AG09309 (cell line): Measurements from ENCODE around the gene MDM1.
A peak's percentile ranks its signal among the peaks of the same experiment; 100 is the strongest.

Experiments used
- DNase-seq: peaks from one replicate; pipeline ENCODE4 v3.0.0-alpha.2; 2010; ENCODE audit warnings: low read depth
- H3K4me3 ChIP-seq: 2 replicates; pipeline ENCODE4 v1.5.1; 2011; ENCODE audit warnings: mild to moderate bottlenecking, low read depth, low read length, moderate library complexity; ENCODE audit not compliant: control insufficient read depth
- TF ChIP-seq, protein P1 (sequence below): IDR thresholded peaks from 2 replicates; pipeline ENCODE4 v1.5.1; 2011; ENCODE audit warnings: mild to moderate bottlenecking, low read depth, low read length, inconsistent platforms; ENCODE audit not compliant: insufficient read depth, control insufficient read depth; ENCODE audit errors: missing control alignments

The MDM1 gene

DNA sequence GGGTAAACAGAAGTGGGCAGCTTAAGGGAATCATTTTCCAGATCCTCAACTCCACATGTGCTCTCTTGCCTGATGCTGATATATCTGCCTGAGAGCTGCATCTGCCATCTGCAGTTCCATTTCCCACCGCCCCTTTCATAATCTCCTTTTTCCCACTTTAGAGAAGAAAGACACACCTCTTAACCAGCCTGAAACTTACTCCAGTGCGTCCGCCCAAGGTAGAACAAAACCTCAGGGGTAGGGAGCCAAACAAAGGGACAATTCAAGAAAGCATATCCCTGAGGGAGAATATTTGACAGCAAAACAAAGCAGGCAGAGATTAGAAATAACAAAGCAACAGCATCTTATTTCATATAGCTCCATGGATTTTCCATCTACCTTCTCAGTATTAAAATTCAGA, 4.3 kb downstream of the MDM1 start:
- H3K4me3 ChIP-seq: no peak overlapping the region
- no peak for DNase-seq
- TF ChIP-seq, protein P1, sequence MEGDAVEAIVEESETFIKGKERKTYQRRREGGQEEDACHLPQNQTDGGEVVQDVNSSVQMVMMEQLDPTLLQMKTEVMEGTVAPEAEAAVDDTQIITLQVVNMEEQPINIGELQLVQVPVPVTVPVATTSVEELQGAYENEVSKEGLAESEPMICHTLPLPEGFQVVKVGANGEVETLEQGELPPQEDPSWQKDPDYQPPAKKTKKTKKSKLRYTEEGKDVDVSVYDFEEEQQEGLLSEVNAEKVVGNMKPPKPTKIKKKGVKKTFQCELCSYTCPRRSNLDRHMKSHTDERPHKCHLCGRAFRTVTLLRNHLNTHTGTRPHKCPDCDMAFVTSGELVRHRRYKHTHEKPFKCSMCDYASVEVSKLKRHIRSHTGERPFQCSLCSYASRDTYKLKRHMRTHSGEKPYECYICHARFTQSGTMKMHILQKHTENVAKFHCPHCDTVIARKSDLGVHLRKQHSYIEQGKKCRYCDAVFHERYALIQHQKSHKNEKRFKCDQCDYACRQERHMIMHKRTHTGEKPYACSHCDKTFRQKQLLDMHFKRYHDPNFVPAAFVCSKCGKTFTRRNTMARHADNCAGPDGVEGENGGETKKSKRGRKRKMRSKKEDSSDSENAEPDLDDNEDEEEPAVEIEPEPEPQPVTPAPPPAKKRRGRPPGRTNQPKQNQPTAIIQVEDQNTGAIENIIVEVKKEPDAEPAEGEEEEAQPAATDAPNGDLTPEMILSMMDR: no peak

DNA sequence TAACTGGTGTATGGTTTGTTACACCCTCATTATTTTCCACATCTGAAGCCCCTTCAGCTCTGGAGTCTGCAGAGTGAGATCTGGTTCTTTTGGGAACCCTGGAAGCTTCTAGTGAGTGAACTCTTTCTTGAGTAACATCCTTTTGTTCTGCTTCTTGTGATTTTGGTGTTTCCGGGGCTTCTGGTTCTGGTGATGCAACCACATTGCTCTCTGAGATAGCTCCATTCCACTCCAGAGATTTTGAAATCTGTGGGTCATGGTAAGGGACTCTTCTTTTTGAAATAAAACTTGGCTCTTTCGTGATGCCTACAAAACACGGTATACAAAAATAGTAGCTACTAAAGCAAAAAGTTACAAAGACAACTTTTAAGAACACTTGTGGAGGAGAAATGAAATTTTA, 5.4 kb downstream of the MDM1 start:
- DNase-seq: no peak
- H3K4me3 ChIP-seq: no peak overlapping the region
- TF ChIP-seq, protein P1: no peak

DNA sequence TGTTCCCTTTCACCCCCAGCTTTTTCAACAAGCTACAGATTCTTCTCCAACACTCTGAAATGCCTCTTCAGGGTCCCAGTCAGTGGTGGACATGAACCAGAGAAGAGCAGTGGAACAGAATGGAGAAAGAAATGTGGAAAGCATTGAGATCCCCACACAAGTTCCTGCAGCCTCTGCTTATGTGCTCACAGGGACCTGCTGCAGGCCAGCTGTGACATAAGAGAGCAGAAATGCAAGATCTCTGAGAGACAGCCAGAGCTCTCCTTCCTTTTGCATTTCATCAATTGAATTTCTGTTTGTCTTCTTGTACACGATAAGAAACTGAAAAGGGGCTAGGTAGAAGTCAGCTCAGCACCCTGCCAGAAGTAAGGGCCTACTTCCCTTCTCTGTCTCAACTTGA, 6.2 kb downstream of the MDM1 start:
- H3K4me3 ChIP-seq: no peak overlapping the region
- TF ChIP-seq, protein P1: no peak
- no peak for DNase-seq

DNA sequence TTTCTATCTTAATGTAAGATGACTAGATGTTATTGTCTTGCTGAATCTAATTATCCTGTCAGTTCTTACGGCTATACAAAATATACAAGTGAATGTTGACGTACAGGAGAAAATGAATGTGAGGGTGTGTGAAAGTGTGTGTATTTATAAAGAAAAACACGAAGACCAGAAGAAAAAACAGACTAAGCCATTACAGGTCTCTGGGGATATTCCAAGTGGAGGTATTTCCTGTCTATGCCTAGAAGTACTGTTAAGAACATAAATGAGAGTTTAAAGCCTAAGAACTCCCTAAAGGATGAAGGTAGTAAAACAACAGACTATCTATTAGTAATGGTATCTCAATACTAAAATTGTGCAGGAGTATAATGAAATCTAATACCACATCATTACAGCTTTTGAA, 7.6 kb downstream of the MDM1 start:
- H3K4me3 ChIP-seq: no peak overlapping the region
- TF ChIP-seq, protein P1: no peak
- no peak for DNase-seq

DNA sequence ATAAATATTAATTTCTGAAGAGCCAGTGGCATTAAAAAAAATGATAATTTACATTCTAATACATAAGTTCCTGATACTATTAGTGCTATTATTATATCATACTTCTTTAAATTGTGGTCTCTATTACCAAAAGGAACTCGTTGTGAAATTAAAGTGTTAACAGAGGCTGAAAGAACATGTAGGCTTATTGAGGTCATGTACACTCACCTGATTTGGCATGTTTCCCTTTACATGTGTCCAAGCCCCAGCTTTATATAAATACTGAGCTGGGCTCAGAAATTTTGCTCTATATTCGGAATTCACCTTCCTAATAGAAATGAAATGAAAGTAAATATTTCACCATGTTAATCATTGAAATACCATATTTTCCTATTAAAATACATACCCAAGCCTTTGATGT, 11.0 kb downstream of the MDM1 start:
- H3K4me3 ChIP-seq: no peak overlapping the region
- TF ChIP-seq, protein P1: no peak
- DNase-seq: no peak

DNA sequence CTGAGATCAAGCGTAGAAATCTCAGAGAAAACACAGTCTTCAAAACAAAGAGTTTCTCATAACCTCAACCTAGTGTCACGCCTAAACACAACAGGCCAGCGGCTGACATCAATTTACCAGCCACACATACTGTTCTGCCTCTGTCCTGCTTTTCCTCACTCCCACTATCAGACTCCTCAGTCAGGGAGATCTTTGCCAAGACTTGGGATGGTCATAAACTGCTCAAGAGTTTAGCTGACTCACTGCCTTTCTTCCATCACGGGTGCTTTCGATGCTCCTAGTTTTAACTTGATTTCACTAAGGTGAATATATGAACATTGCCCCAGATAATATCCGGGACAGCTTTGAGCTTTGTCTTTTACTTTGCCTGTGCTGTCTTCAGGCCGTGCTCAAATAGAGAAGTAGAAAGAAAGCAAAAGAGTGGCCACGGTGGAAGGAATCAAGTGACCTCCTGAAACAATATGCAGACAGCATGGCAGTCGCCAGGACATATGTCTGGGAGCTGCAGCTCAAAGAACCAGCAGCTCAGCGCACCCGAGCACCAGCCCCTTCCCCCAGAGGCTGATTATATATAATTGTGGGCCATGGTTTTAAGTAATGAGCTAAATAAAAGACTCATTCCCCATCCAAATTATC, 12.1 kb downstream of the MDM1 start:
- H3K4me3 ChIP-seq: no peak overlapping the region
- peak; percentile 73 for DNase-seq
- TF ChIP-seq, protein P1: no peak
